AG04449 (cell line): ENCODE data around the gene SIK1.
"Not testable (repeated sequence)": the region's sequence is repeated elsewhere in the genome, so short reads cannot be mapped to it uniquely, and the experiment has no call there.

Experiments
- CTCF ChIA-PET: fragments of 350-600 bp; formaldehyde crosslinking; extraction: SDS; loops from one replicate; lab custom pipeline; 2021; ENCODE audit warnings: antibody characterized with exemption; lab: Yijun Ruan, JAX
- POLR2A ChIA-PET: fragments of 400-600, 350-600 bp; formaldehyde crosslinking; extraction: SDS; loops from one replicate; lab custom pipeline; 2020; ENCODE audit warnings: antibody characterized with exemption, inconsistent platforms; lab: Yijun Ruan, JAX
- DNase-seq: peaks from one replicate; pipeline ENCODE4 v3.0.0-alpha.2; 2010; ENCODE audit warnings: low read depth, low spot score
- H3K4me3 ChIP-seq: 2 replicates; pipeline ENCODE4 v1.5.1; 2011; ENCODE audit warnings: low read depth, mild to moderate bottlenecking, control low read depth, low read length

The SIK1 gene

DNA sequence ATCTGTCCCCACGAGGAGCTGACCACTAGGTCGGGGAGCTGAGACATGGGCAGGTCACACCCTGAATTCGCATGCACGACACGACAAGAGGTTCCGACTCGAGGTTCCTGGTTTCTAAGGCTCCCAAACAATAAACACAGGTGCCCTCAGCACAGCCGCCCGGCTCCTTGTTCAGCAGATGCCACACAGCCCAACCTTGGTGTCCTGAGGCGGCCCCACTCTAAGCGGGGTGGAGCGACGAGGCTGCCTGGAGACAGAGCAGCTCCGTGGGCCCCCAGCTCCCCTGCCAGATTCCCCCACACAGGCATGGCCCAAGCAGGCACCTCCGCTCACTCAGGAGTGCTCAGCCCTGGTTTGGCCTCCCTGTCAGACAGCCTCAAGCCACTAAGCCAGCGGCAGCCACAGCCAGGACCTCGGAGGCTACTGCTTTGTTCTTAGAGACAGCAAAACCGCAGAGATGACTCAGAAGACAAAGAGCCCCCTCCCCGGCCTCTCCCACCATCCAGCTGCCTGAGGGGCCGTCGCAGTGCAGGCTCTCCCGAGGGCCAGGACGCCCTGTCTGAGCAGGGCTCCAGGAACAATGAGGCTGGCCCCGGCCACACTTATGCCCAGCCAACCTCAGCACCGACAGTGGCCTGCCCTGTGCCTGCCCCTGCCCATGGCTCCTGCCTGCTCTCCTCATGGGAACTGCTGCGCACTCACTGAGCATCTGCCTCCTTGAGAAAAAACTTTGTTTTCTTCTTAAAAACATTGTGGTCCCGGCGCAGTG is 14.7 kb downstream of the SIK1 start:
- H3K4me3 ChIP-seq, CTCF ChIA-PET, DNase-seq, POLR2A ChIA-PET: not testable (repeated sequence)

DNA sequence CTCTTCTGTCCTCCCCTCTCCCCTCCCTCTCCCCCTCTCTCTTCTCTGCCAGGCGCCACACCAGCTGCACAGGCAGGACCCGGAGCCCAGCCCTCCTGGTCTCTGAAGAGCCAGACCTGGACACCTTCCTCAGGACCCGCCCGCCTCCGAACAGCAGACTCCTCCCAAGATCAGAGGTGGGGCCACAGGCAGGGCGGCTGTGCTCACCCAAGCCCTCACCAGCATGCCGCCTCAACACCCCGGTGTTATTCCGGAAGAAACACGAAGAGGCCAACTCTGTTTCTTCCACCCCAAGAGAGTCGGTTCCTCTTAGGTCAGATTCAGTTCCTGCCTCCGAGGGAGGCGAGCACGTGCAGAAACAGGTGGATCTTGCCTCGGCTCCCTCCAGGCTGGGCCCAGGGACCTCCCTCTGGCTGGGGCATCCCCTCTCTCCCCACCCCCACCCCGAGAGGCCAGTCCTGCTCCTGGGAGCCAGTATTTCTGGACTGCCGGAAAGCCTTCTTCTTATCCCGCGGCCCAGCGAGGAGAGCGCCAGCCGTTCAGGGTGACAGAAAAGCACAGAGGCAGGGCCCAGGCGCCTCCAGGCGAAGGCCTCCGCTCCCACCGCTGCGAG is 16.4 kb downstream of the SIK1 start:
- DNase-seq, CTCF ChIA-PET, POLR2A ChIA-PET, H3K4me3 ChIP-seq: not testable (repeated sequence)

GRCh38 chr21:43407139-43407538 is 19.8 kb downstream of the SIK1 start:
- DNase-seq, H3K4me3 ChIP-seq, POLR2A ChIA-PET, CTCF ChIA-PET: not testable (repeated sequence)

- POLR2A ChIA-PET, H3K4me3 ChIP-seq, CTCF ChIA-PET, DNase-seq: not testable (repeated sequence)
Measured at GRCh38 chr21:43404450-43404849, 22.5 kb downstream of the SIK1 start.

DNA sequence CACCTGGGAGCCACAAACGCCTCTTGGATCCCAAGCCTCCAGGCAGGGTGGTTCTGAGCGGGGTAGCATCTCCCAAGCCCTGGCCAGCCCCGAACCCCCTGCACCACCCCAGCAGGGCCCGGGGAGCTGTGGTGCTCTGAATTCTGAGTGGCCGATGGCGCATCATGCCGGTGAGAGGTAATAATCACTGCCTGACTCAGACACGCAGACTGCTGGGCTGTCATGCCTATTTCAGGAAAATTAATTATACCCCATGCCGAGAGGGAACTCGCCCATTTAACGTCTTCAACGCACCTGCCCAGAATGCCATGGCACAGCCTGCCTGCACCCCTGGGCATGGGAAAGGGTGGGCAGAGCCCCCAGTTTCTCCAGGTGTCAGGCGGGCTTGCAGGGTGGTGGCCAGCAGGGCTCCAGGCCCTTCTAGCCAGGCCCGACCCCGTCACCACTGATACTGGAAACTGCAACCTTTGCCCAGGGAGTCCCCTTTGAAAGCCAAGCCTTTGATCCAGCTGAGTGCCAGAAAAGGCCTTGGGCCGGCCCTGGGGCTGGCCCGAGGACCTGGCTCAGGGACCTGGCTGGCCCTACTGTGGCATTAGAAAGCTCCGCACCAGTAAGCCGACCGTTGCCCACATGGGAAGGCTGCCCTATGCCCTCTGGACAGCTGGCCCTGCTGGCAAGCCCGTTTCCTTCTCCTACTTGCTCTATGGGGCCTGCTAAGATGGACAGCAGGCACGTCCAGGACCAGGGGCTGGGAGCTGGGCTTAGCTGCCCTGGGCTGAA is 23.1 kb downstream of the SIK1 start:
- CTCF ChIA-PET, H3K4me3 ChIP-seq, POLR2A ChIA-PET, DNase-seq: not testable (repeated sequence)

DNA sequence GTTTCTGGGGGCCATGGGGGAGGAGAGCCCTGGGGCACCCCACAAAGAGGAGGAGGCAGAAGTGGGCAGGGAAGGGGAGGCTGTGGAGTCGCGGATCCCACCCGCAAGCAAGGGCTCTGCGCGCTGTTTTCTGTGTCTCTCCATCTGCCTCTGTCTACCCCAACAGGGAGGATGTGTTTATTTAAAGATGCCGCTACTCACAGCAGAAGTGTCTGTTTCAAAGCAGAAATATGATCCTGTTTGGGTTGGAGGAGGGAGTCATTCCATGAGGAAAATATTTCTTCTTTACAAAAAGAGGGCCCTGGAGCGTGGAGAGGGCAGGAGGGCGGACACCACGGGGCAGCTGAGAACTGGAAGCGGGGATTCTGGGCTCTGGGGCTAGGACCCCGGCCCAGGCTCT is 25.8 kb downstream of the SIK1 start:
- DNase-seq, POLR2A ChIA-PET, CTCF ChIA-PET, H3K4me3 ChIP-seq: not testable (repeated sequence)

GRCh38 chr21:43399595-43400015 is 27.3 kb downstream of the SIK1 start:
- POLR2A ChIA-PET, DNase-seq, H3K4me3 ChIP-seq, CTCF ChIA-PET: not testable (repeated sequence)

DNA sequence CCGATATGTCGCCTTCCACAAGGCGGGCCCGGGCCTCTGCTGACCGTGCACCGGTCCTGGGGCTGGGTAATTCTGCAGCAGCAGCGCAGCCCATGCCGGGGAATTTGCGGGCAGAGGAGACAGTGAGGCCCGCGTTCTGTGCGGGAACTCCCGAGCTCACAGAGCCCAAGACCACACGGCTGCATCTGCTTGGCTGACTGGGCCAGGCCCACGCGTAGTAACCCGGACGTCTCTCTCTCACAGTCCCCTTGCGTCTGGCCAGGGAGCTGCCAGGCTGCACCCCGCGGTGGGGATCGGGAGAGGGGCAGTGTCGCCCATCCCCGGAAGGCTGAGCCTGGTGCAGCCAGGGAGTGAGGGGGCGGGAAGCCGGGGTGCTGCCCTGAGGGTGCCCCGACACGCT is 27.8 kb downstream of the SIK1 start:
- H3K4me3 ChIP-seq, CTCF ChIA-PET, DNase-seq, POLR2A ChIA-PET: not testable (repeated sequence)

GRCh38 chr21:43398533-43398932 is 28.4 kb downstream of the SIK1 start:
- DNase-seq, H3K4me3 ChIP-seq, CTCF ChIA-PET, POLR2A ChIA-PET: not testable (repeated sequence)

- H3K4me3 ChIP-seq, POLR2A ChIA-PET, CTCF ChIA-PET, DNase-seq: not testable (repeated sequence)
Measured at GRCh38 chr21:43398000-43398399, 28.9 kb downstream of the SIK1 start.

DNA sequence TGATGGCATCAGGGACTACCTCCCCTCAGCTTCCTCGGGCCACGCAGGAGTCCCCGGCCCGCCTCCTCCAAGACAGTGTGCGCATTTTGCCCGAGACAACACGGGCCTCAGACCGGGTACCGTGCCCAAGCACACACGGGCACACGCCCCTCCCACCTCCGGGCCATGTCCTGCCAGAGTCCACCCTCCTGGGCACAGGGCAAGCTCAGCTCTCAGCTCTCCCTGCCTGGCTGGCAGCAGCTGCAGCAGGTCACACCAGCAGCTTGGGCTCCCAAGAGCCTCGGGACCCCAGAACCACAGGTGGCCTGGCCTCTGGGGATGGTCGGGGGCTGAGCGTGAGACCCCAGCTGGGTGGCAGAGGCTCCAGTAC is 29.5 kb downstream of the SIK1 start:
- H3K4me3 ChIP-seq, CTCF ChIA-PET, DNase-seq, POLR2A ChIA-PET: not testable (repeated sequence)

DNA sequence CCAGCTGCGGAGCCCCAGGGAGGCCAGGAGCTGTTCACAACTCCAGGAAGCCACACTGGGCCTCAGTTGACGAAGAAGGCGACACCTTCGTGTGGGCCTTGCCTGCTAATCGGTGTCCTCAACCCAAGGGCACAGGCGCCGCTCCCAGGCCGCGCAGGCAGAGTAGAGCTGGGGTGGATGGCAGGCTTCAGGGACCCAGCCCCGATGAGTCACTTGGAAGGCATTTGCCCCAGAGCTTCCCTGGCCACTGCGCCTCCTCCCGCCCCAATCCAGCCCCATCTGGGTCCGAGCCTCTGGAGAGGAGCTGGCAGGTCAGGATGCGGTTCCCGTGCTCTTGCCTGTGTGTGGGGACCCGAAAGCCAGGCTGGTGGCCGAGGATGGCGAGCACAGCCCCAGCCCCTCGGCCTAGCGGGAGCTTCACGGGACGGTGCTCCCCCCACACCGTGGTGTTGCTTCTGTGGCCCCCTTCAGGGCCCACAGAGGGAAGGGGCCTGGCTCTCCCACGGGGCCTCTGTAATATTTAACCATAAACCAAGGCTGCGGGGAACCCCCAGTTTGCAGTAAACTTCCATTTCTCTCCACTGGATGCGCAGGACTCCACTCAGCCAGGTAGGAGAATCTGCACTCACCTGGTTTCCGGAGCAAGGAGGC is 30.0 kb downstream of the SIK1 start:
- POLR2A ChIA-PET, CTCF ChIA-PET, DNase-seq, H3K4me3 ChIP-seq: not testable (repeated sequence)

GRCh38 chr21:43383351-43383750 is 43.6 kb downstream of the SIK1 start:
- DNase-seq, POLR2A ChIA-PET, H3K4me3 ChIP-seq, CTCF ChIA-PET: not testable (repeated sequence)

DNA sequence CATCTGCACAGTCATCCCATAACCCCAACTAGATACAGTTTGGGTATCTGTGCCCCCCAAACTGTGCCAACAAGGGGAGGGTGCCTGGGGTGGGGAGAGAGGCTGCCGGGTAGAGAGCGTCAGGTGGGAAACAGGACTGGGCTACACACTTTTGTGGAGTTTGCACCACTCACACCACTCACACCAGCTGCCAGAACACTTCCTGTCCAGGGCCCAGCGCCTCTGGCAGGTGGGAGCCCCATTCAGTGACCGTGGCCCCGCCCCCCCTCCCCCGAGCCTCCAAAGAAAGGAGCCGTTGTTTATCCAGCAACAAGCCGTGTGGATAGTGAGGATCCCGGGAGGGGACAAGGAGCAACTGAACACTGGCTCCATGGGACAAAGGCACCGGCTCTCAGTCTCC is 44.0 kb downstream of the SIK1 start:
- H3K4me3 ChIP-seq, CTCF ChIA-PET, POLR2A ChIA-PET, DNase-seq: not testable (repeated sequence)

GRCh38 chr21:43380852-43381533 is 45.9 kb downstream of the SIK1 start:
- DNase-seq, CTCF ChIA-PET, POLR2A ChIA-PET, H3K4me3 ChIP-seq: not testable (repeated sequence)

DNA sequence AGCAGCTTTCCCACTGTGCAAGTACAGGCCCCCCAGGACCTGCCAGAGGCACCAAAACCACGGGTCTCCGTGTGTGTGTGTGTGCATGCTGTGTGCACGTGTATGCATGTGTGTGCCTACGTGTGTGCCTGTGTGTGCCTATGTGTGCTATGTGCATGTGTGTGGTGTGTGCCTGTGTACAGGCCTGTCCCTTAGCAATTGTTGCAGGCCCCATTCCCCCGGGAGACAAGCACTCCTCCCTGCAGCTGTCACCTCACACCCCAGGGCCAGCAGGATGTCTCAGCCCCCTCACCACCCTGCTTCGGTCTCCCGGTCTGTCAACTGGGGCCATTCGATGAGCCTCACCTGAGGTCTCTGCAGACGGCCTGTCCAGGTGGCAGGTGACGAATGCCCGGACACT is 46.6 kb downstream of the SIK1 start:
- H3K4me3 ChIP-seq, CTCF ChIA-PET, POLR2A ChIA-PET, DNase-seq: not testable (repeated sequence)
